K562 (cell line): ENCODE measurements around the gene IRF5. TPM values are rescaled to one million over a fixed set of nuclear protein-coding genes. Genes with fewer than 3 reads are reported as not detected.

ENCODE experiments used
- ATAC-seq: fragments of 200-7000 bp; cut with Tn5 transposase; 3 replicates; pipeline ENCODE4 v1.9.1; 2020; ENCODE audit warnings: moderate library complexity
- BruUV-seq: library from RNA; stranded (reverse); fragments of 400-500 nt; replicated peaks from 2 replicates; lab custom pipeline; 2021; lab: Mats Ljungman, UMichigan
- CTCF ChIA-PET: fragments of 300-600 bp; formaldehyde crosslinking; extraction: SDS; loops from one replicate; lab custom pipeline; 2021; ENCODE audit warnings: low intra/inter-chr PET ratio; lab: Yijun Ruan, JAX
- POLR2A ChIA-PET: fragments of 300-600, 350-650 bp; sonication (Branson Sonifier 250); formaldehyde crosslinking; extraction: SDS; loops from one replicate; lab custom pipeline; 2021; ENCODE audit warnings: antibody characterized with exemption, inconsistent platforms; lab: Yijun Ruan, JAX
- DNase-seq, 4 experiments: peaks; one replicate each; pipeline versions ENCODE4 v3.0.0 to v3.0.0-alpha.2; 2011 to 2018; ENCODE audit warnings: low spot score in 3 of 4, mixed read lengths in 3 of 4; ENCODE audit errors: extremely low read depth in 1 of 4
- FAIRE-seq: peaks from 2 replicates; lab custom pipeline; 2011; peaks lifted over from hg19 to GRCh38; lab: Jason Lieb, UNC
- H2AFZ ChIP-seq: 2 replicates; pipeline ENCODE4 v1.6.0; 2011; ENCODE audit warnings: low read depth, low read length, control low read depth, inconsistent platforms
- H3K27ac ChIP-seq: fragments of 200-600 bp; 3 replicates; pipeline ENCODE4 v1.8.0; 2011; ENCODE audit warnings: low read depth, mild to moderate bottlenecking, control low read depth, inconsistent platforms, low read length, moderate library complexity, mixed read lengths; ENCODE audit errors: extremely low read depth
- H3K27me3 ChIP-seq, 2 experiments: fragments of 300-600 bp in 1 of 2; 2 replicates in 1 of 2; 3 replicates in 1 of 2; pipeline versions ENCODE4 v1.6.0 to v1.8.0; 2011; ENCODE audit warnings: inconsistent platforms in 2 of 2, low read length in 2 of 2, mild to moderate bottlenecking in 1 of 2, mixed read lengths in 1 of 2, moderate library complexity in 1 of 2; ENCODE audit not compliant: control insufficient read depth in 2 of 2, insufficient read depth in 2 of 2
- H3K36me3 ChIP-seq: fragments of 300-600 bp; 3 replicates; pipeline ENCODE4 v1.8.0; 2011; ENCODE audit warnings: mild to moderate bottlenecking, low read length, inconsistent platforms; ENCODE audit not compliant: control insufficient read depth, insufficient read depth
- H3K4me1 ChIP-seq, 2 experiments: fragments of 200-600 bp in 1 of 2; replicated peaks in 1 of 2; 2 replicates in 1 of 2; 3 replicates in 1 of 2; pipeline versions ENCODE4 v1.5.1 to v1.8.0; 2011; ENCODE audit warnings: inconsistent platforms in 2 of 2, low read length in 2 of 2, mild to moderate bottlenecking in 1 of 2, mixed read lengths in 1 of 2, moderate library complexity in 1 of 2; ENCODE audit not compliant: control insufficient read depth in 2 of 2, insufficient read depth in 2 of 2
- H3K4me2 ChIP-seq: 2 replicates; pipeline ENCODE4 v1.6.1; 2011; ENCODE audit warnings: low read length, control low read depth, inconsistent platforms, mixed read lengths; ENCODE audit not compliant: insufficient read depth
- H3K4me3 ChIP-seq: fragments of 200-600 bp; sonication (generic), shearing (Covaris generic); 2 replicates; pipeline ENCODE4 v1.5.1; 2016; ENCODE audit warnings: control low read depth, inconsistent platforms
- H3K79me2 ChIP-seq: fragments of 200-600 bp; 3 replicates; pipeline ENCODE4 v1.8.0; 2011; ENCODE audit warnings: low read length, inconsistent platforms; ENCODE audit not compliant: control insufficient read depth, insufficient read depth
- H3K9ac ChIP-seq, 2 experiments: 2 replicates each; pipeline versions ENCODE4 v1.6.0 to v1.6.1; 2011; ENCODE audit warnings: low read depth in 2 of 2, low read length in 2 of 2, control low read depth in 1 of 2, inconsistent platforms in 1 of 2, mild to moderate bottlenecking in 1 of 2, mixed read lengths in 1 of 2; ENCODE audit not compliant: insufficient read depth in 1 of 2
- H3K9me1 ChIP-seq: one replicate; pipeline ENCODE4 v1.6.0; 2011; ENCODE audit warnings: inconsistent platforms, mild to moderate bottlenecking, low read length, moderate library complexity; ENCODE audit not compliant: control insufficient read depth, insufficient read depth
- H3K9me3 ChIP-seq: replicated peaks from 2 replicates; pipeline ENCODE4 v1.5.1; 2011; ENCODE audit warnings: low read depth, low read length, inconsistent platforms; ENCODE audit not compliant: control insufficient read depth, insufficient read depth
- H4K20me1 ChIP-seq: replicated peaks from 2 replicates; pipeline ENCODE4 v1.6.1; 2011; ENCODE audit warnings: low read length, inconsistent platforms, mixed read lengths; ENCODE audit not compliant: control insufficient read depth, insufficient read depth
- FOXA3 ChIP-seq, 2 experiments: fragments of 450-650 bp in 1 of 2; sonication (generic) in 1 of 2; formaldehyde crosslinking; IDR thresholded peaks in 1 of 2; conservative IDR thresholded peaks in 1 of 2; 2 replicates each; pipeline versions ENCODE4 v1.4.0 to v1.8.0; 2020 to 2022; ENCODE audit warnings: mild to moderate bottlenecking in 2 of 2, missing genetic modification reagents in 1 of 2
- HIVEP1 ChIP-seq: fragments of 250-450 bp; sonication (Bioruptor Pico); IDR thresholded peaks from 2 replicates; pipeline ENCODE4 v1.4.0; 2020; ENCODE audit warnings: mild to moderate bottlenecking
- HMG20A ChIP-seq: fragments of 450-650 bp; formaldehyde crosslinking; conservative IDR thresholded peaks from 2 replicates; pipeline ENCODE4 v1.4.0; 2020; ENCODE audit warnings: mild to moderate bottlenecking, mixed read lengths
- ILF3 ChIP-seq: fragments of 450-650 bp; IDR thresholded peaks from 2 replicates; pipeline ENCODE4 v1.6.1; 2018; ENCODE audit warnings: antibody characterized with exemption, mild to moderate bottlenecking, moderate library complexity, borderline replicate concordance
- MIER1 ChIP-seq: fragments of 450-650 bp; IDR thresholded peaks from 2 replicates; pipeline ENCODE4 v1.6.1; 2016; ENCODE audit warnings: antibody characterized with exemption, mild to moderate bottlenecking, low read depth
- NCOA6 ChIP-seq: fragments of 450-650 bp; IDR thresholded peaks from 2 replicates; pipeline ENCODE4 v1.6.1; 2017; ENCODE audit warnings: mild to moderate bottlenecking
- RBFOX2 ChIP-seq: fragments of 200-400 bp; formaldehyde crosslinking; IDR thresholded peaks from 2 replicates; pipeline ENCODE4 v1.6.1; 2017; ENCODE audit warnings: low read depth, mild to moderate bottlenecking, low read length, moderate library complexity
- RFX1 ChIP-seq: fragments of 450-650 bp; IDR thresholded peaks from 2 replicates; pipeline ENCODE4 v1.6.1; 2016; ENCODE audit warnings: mild to moderate bottlenecking, moderate library complexity
- TARDBP ChIP-seq: fragments of 450-650 bp; IDR thresholded peaks from 2 replicates; pipeline ENCODE4 v1.6.1; 2016
- ZBED1 ChIP-seq: IDR thresholded peaks from 2 replicates; pipeline ENCODE4 v1.6.1; 2014
- WGBS: fragments of 100-300 bp; shearing (Covaris generic); methylation state at CpG from one replicate; pipeline ENCODE4 v1.1.6; 2016; ENCODE audit warnings: low coverage, mixed read lengths; ENCODE audit not compliant: insufficient coverage; ENCODE audit errors: missing lambda C conversion rate; 5-methylcytosine and 5-hydroxymethylcytosine counted together
- in situ Hi-C: fragments of 300-500 bp; cut with MboI; formaldehyde crosslinking; loops from 4 replicates; pipeline ENCODE4 v1.15.0; 2018; ENCODE audit warnings: inconsistent platforms, mixed read lengths
- intact Hi-C: fragments of 100-400 bp; cut with micrococcal nuclease; formaldehyde crosslinking; loops from 2 replicates; pipeline ENCODE4 v1.14.2; 2022
- polyA plus RNA-seq, 8 experiments: library from polyadenylated mRNA; depleted of rRNA in 4 of 8; stranded (reverse) in 5 of 8; unstranded in 3 of 8; fragments of >200 nt; fragmentation: Nextera tagmentation in 2 of 8; fragmentation: Illumina TruSeq in 1 of 8; extraction: Ambion mirVana in 2 of 8; extraction: Trizol in 1 of 8; gene quantifications; 2 replicates each; pipeline versions ENCODE4 v1.2.1 to v1.2.3, GENCODE V29; 2011 to 2014; ENCODE audit warnings: inconsistent platforms in 1 of 8, missing spikeins in 1 of 8
- total RNA-seq, 7 experiments: library from RNA; depleted of rRNA in 6 of 7; stranded (reverse); fragments of >200 nt in 6 of 7; fragmentation: Illumina TruSeq in 2 of 7; extraction: Trizol in 2 of 7; gene quantifications; 2 replicates each; pipeline versions ENCODE4 v1.2.1 to v1.2.3, GENCODE V29; 2011 to 2021; ENCODE audit warnings: low replicate concordance in 1 of 7
- TF ChIP-seq, protein P1 (sequence below), 2 experiments: fragments of 450-650 bp in 1 of 2; sonication (generic) in 1 of 2; formaldehyde crosslinking; conservative IDR thresholded peaks; 2 replicates each; pipeline versions ENCODE4 v1.4.0 to v1.8.1; 2020 to 2022; ENCODE audit warnings: mild to moderate bottlenecking in 1 of 2, missing genetic modification reagents in 1 of 2
- TF ChIP-seq, protein P2 (sequence below): sonication (generic); formaldehyde crosslinking; IDR thresholded peaks from 2 replicates; pipeline ENCODE4 v1.9.0; 2022; ENCODE audit warnings: mild to moderate bottlenecking, missing genetic modification reagents
- TF ChIP-seq, protein P3 (sequence below): sonication (generic); formaldehyde crosslinking; IDR thresholded peaks from 2 replicates; pipeline ENCODE4 v1.8.1; 2023; ENCODE audit warnings: mild to moderate bottlenecking, missing genetic modification reagents, moderate library complexity
- TF ChIP-seq, protein P4 (sequence below), 3 experiments: fragments of 200-800 bp in 1 of 3; sonication (Bioruptor generic) in 1 of 3; sonication (generic) in 1 of 3; formaldehyde crosslinking in 1 of 3; IDR thresholded peaks; 2 replicates each; pipeline versions ENCODE4 v1.6.1 to v1.8.0; 2016 to 2022; ENCODE audit warnings: mild to moderate bottlenecking in 2 of 3, missing compliant biosample characterization in 2 of 3, missing genetic modification characterization in 2 of 3, missing genetic modification reagents in 1 of 3
- TF ChIP-seq, protein P5 (sequence below): sonication (generic); formaldehyde crosslinking; IDR thresholded peaks from 2 replicates; pipeline ENCODE4 v1.8.0; 2022; ENCODE audit warnings: mild to moderate bottlenecking, missing genetic modification reagents

IRF5 gene
- total and polyA plus RNA-seq, 9 of the 15 experiments (the other 6 are each of a cell fraction or from before 2014, with no cell fraction given) = 0.04 TPM; not detected in 8

DNA sequence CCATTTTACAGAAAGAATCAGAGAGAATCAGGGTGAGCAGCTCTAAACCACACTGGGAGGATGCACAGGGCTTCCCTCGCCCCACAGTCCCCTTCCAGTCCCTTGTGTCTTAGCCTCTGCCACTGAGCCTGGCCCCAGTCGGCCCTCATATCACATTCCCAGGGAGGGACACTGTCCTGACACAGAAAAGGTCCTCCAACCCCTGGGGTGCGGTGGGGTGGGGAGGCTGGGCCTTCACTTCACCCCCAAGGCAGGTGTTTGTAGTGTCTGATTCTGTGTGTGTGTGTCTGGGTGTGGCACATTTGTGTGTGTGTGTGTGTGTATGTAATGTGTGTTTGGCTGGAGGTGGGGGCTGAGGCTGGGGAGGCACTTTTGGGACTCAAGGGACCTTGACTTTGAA, 25.4 kb upstream of the IRF5 start:
- H3K27ac ChIP-seq = no peak overlapping the region
- no peak for FAIRE-seq
- no peak for ATAC-seq
- intact Hi-C loops = no loop called here
- BruUV-seq = no TSS peak
- H4K20me1 ChIP-seq = peaks cover 11% of the 10 kb centered on the region; the same call in 1 of the 2 replicates
- POLR2A ChIA-PET = interaction anchor here (1.7 to 2.3 kb wide), 2 partner anchors 8 to 10 kb away, joined by 8 to 10 read pairs; no protein-coding TSS in a partner anchor
- no peaks in the 10 kb centered on the region for H3K9me1 ChIP-seq
- H3K27me3 ChIP-seq = peaks cover 57 to 84% of the 10 kb centered on the region in 2 experiments
- H3K36me3 ChIP-seq = no peaks in the 10 kb centered on the region
- no peak overlapping the region for H3K4me2 ChIP-seq
- no peaks in the 10 kb centered on the region for H3K79me2 ChIP-seq
- DNase-seq = no peak
- no peak overlapping the region for H3K9ac ChIP-seq
- H2AFZ ChIP-seq = no peak overlapping the region
- CTCF ChIA-PET = no interaction called here
- peaks cover 0 to 36% of the 10 kb centered on the region in 2 experiments; a peak in 2 of 5 replicates for H3K4me1 ChIP-seq
- 7% methylated on average over 3 of the region's 3 CpGs for WGBS
- in situ Hi-C loops = loop anchor here (5.0 kb wide), 1 partner anchor 55 kb away; no protein-coding TSS in a partner anchor
- H3K4me3 ChIP-seq = no peak overlapping the region
- no peaks in the 10 kb centered on the region; the same call in 1 of the 2 replicates for H3K9me3 ChIP-seq
- no peak for TF ChIP-seq TARDBP
- TF ChIP-seq FOXA3 (CRISPR knock-in tag; conservative IDR thresholded peaks at IDR 0.05 in 1 of 2, IDR thresholded peaks at IDR 0.05 in 1 of 2) = no peak
- no peak for TF ChIP-seq MIER1
- TF ChIP-seq, protein P1, sequence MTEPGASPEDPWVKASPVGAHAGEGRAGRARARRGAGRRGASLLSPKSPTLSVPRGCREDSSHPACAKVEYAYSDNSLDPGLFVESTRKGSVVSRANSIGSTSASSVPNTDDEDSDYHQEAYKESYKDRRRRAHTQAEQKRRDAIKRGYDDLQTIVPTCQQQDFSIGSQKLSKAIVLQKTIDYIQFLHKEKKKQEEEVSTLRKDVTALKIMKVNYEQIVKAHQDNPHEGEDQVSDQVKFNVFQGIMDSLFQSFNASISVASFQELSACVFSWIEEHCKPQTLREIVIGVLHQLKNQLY (CRISPR knock-in tag; conservative IDR thresholded peaks at IDR 0.05) = no peak
- TF ChIP-seq ZBED1 = no peak
- TF ChIP-seq RFX1 = no peak
- TF ChIP-seq HIVEP1 = no peak
- TF ChIP-seq, protein P2, sequence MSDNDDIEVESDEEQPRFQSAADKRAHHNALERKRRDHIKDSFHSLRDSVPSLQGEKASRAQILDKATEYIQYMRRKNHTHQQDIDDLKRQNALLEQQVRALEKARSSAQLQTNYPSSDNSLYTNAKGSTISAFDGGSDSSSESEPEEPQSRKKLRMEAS = no peak
- no peak for TF ChIP-seq RBFOX2
- TF ChIP-seq, protein P3, sequence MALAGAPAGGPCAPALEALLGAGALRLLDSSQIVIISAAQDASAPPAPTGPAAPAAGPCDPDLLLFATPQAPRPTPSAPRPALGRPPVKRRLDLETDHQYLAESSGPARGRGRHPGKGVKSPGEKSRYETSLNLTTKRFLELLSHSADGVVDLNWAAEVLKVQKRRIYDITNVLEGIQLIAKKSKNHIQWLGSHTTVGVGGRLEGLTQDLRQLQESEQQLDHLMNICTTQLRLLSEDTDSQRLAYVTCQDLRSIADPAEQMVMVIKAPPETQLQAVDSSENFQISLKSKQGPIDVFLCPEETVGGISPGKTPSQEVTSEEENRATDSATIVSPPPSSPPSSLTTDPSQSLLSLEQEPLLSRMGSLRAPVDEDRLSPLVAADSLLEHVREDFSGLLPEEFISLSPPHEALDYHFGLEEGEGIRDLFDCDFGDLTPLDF (CRISPR knock-in tag) = no peak
- TF ChIP-seq NCOA6 = no peak
- TF ChIP-seq ILF3 = no peak
- TF ChIP-seq, protein P4, sequence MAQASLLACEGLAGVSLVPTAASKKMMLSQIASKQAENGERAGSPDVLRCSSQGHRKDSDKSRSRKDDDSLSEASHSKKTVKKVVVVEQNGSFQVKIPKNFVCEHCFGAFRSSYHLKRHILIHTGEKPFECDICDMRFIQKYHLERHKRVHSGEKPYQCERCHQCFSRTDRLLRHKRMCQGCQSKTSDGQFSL (CRISPR knock-in tag; IDR thresholded peaks at IDR 0.05) = no peak
- TF ChIP-seq, protein P4 (tag; IDR thresholded peaks at IDR 0.05) = no peak
- TF ChIP-seq, protein P5, sequence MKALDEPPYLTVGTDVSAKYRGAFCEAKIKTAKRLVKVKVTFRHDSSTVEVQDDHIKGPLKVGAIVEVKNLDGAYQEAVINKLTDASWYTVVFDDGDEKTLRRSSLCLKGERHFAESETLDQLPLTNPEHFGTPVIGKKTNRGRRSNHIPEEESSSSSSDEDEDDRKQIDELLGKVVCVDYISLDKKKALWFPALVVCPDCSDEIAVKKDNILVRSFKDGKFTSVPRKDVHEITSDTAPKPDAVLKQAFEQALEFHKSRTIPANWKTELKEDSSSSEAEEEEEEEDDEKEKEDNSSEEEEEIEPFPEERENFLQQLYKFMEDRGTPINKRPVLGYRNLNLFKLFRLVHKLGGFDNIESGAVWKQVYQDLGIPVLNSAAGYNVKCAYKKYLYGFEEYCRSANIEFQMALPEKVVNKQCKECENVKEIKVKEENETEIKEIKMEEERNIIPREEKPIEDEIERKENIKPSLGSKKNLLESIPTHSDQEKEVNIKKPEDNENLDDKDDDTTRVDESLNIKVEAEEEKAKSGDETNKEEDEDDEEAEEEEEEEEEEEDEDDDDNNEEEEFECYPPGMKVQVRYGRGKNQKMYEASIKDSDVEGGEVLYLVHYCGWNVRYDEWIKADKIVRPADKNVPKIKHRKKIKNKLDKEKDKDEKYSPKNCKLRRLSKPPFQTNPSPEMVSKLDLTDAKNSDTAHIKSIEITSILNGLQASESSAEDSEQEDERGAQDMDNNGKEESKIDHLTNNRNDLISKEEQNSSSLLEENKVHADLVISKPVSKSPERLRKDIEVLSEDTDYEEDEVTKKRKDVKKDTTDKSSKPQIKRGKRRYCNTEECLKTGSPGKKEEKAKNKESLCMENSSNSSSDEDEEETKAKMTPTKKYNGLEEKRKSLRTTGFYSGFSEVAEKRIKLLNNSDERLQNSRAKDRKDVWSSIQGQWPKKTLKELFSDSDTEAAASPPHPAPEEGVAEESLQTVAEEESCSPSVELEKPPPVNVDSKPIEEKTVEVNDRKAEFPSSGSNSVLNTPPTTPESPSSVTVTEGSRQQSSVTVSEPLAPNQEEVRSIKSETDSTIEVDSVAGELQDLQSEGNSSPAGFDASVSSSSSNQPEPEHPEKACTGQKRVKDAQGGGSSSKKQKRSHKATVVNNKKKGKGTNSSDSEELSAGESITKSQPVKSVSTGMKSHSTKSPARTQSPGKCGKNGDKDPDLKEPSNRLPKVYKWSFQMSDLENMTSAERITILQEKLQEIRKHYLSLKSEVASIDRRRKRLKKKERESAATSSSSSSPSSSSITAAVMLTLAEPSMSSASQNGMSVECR (CRISPR knock-in tag) = no peak
- TF ChIP-seq HMG20A = no peak
